Endothelial cell (in vitro differentiated cells): ENCODE data around the gene CTNND2. TPM values are rescaled to one million over a fixed set of nuclear protein-coding genes. Genes with fewer than 3 reads are reported as not detected.

ENCODE experiments used
- DNase-seq: peaks from one replicate; pipeline ENCODE4 v3.0.0; 2021; ENCODE audit warnings: low spot score
- H3K27ac Mint-ChIP-seq: one replicate; pipeline ENCODE4 v1.8.0; 2021; ENCODE audit warnings: mixed read lengths, inconsistent platforms; ENCODE audit not compliant: unreplicated experiment
- H3K27me3 Mint-ChIP-seq: one replicate; pipeline ENCODE4 v1.8.0; 2021; ENCODE audit warnings: mild to moderate bottlenecking, moderate library complexity, mixed read lengths, inconsistent platforms; ENCODE audit not compliant: unreplicated experiment
- H3K36me3 Mint-ChIP-seq: one replicate; pipeline ENCODE4 v1.8.0; 2021; ENCODE audit warnings: mild to moderate bottlenecking, low read depth, mixed read lengths, inconsistent platforms; ENCODE audit not compliant: unreplicated experiment
- H3K4me1 Mint-ChIP-seq: one replicate; pipeline ENCODE4 v1.8.0; 2021; ENCODE audit warnings: mild to moderate bottlenecking, mixed read lengths, inconsistent platforms; ENCODE audit not compliant: unreplicated experiment
- H3K4me3 Mint-ChIP-seq: one replicate; pipeline ENCODE4 v1.8.0; 2021; ENCODE audit warnings: mild to moderate bottlenecking, mixed read lengths, inconsistent platforms; ENCODE audit not compliant: unreplicated experiment
- H3K9me3 Mint-ChIP-seq: one replicate; pipeline ENCODE4 v1.8.0; 2021; ENCODE audit warnings: mixed read lengths, inconsistent platforms; ENCODE audit not compliant: unreplicated experiment
- CTCF ChIP-seq: fragments of 200-600 bp; sonication (generic); IDR thresholded peaks from one replicate; pipeline ENCODE4 v1.5.0; 2021; ENCODE audit warnings: antibody characterized with exemption; ENCODE audit not compliant: unreplicated experiment
- total RNA-seq: library from RNA; stranded (reverse); fragmentation: NEBNext Ultra II Directional; extraction: Animal tissue kit (Norgen Biotek cat#: 25700); gene quantifications from one replicate; pipeline ENCODE4 v1.2.1, GENCODE V29; 2021; ENCODE audit not compliant: unreplicated experiment

Gene CTNND2
- total RNA-seq, 1 donor from 2014 or later: 3.6 TPM

- peaks cover 2% of the 10 kb centered on the region for H3K27me3 Mint-ChIP-seq
- no peak for TF ChIP-seq CTCF
- H3K9me3 Mint-ChIP-seq: no peaks in the 10 kb centered on the region
- no peaks in the 10 kb centered on the region for H3K36me3 Mint-ChIP-seq
- no peak for DNase-seq
- no peak overlapping the region for H3K27ac Mint-ChIP-seq
- H3K4me1 Mint-ChIP-seq: peaks cover 18% of the 10 kb centered on the region
- H3K4me3 Mint-ChIP-seq: no peak overlapping the region
These were observed 733.0 kb downstream of the CTNND2 start for GRCh38 chr5:11171236-11171635.

DNA sequence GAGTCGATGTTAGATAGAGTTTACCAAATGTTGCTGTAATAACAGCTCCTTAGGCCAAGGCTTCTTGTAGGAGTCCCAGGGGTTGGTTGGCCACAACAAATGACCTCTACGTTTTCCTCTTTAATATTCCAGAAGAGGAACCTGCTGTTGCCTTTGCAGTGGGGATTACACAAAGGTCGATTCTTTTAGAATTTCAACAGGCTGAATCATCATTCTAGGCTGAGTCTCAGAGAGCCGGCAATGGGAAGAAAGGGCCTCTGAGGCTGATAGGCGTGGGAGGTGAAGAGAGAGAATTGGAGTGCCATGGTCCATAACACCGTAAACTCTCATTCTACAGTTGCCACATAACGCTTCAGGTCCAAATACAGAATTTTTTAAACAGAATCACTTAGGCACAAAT, 737.3 kb downstream of the CTNND2 start:
- Mint-ChIP-seq H3K36me3 (no peaks in the 10 kb centered on the region), H3K4me1 (no peaks in the 10 kb centered on the region), H3K27ac (no peak overlapping the region), H3K4me3 (no peak overlapping the region), H3K9me3 (no peaks in the 10 kb centered on the region), H3K27me3 (peaks cover 2% of the 10 kb centered on the region)
- no peak for TF ChIP-seq CTCF
- DNase-seq: no peak

DNA sequence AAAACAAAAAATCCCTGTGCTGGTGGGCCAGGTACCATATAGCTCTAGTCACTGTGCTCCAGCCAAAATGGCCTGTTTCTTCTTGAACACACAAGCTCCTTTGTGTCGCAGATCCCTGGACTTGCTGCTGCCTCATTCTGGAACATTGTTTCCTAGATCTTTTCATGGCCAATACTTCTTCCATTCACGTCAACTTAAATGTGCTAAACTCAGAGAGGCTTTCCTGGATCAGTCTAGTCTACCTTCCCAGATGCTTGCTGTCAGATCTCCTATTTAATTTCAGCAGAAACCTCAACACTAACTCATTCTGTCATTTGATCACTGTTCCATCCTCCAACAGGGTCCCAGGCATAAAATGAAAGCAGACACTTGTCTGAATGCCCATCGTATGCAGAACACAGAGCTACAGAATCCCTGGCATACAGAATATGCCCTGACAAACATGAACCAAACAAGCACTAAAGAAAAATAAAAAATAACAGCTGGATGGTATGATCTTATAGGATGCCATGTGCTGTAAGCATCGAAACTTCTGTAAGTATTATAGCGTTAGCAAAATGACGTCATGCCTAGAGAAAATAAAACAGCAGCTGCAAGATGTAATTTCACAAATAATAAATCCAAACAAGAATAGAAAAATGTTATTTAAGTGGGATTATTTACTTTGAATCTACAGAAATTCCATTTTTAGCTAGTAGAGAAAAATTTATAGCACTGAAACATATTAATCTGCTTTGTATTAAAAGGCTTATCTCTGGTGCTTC, 739.5 kb downstream of the CTNND2 start:
- H3K9me3 Mint-ChIP-seq: no peaks in the 10 kb centered on the region
- H3K4me3 Mint-ChIP-seq: no peak overlapping the region
- TF ChIP-seq CTCF: no peak
- no peaks in the 10 kb centered on the region for H3K4me1 Mint-ChIP-seq
- H3K36me3 Mint-ChIP-seq: no peaks in the 10 kb centered on the region
- no peak overlapping the region for H3K27ac Mint-ChIP-seq
- peaks cover 2% of the 10 kb centered on the region for H3K27me3 Mint-ChIP-seq
- no peak for DNase-seq

- no peak overlapping the region for H3K4me3 Mint-ChIP-seq
- DNase-seq: no peak
- no peaks in the 10 kb centered on the region for H3K4me1 Mint-ChIP-seq
- H3K27ac Mint-ChIP-seq: no peak overlapping the region
- H3K27me3 Mint-ChIP-seq: no peaks in the 10 kb centered on the region
- H3K36me3 Mint-ChIP-seq: no peaks in the 10 kb centered on the region
- no peaks in the 10 kb centered on the region for H3K9me3 Mint-ChIP-seq
- TF ChIP-seq CTCF: no peak
These were observed 747.1 kb downstream of the CTNND2 start for GRCh38 chr5:11157132-11157531.

- Mint-ChIP-seq H3K27ac (no peak overlapping the region), H3K9me3 (no peaks in the 10 kb centered on the region), H3K4me1 (no peaks in the 10 kb centered on the region), H3K4me3 (no peak overlapping the region), H3K36me3 (no peaks in the 10 kb centered on the region), H3K27me3 (no peaks in the 10 kb centered on the region)
- TF ChIP-seq CTCF: no peak
- DNase-seq: no peak
These were observed 750.4 kb downstream of the CTNND2 start for GRCh38 chr5:11153670-11154382.
